WTC11 (cell line): ENCODE measurements around the gene SRCIN1. TPM values are rescaled to one million over a fixed set of nuclear protein-coding genes. Genes with fewer than 3 reads are reported as not detected.
A peak's percentile ranks its signal among the peaks of the same experiment; 100 is the strongest.

Source experiments
- ATAC-seq: fragments of 200-7000 bp; cut with Tn5 transposase; 2 replicates; pipeline ENCODE4 v1.10.0; 2021; ENCODE audit warnings: mild to moderate bottlenecking, moderate library complexity
- CTCF ChIA-PET: fragments of 300-600 bp; sonication (Branson Sonifier 250); formaldehyde crosslinking; loops from one replicate; lab custom pipeline; 2021; ENCODE audit warnings: antibody characterized with exemption; lab: Charles Lee
- POLR2A ChIA-PET: fragments of 350-600 bp; sonication (Branson Sonifier 250); formaldehyde crosslinking; loops from one replicate; lab custom pipeline; 2021; ENCODE audit warnings: antibody characterized with exemption; lab: Charles Lee
- DNase-seq: peaks from one replicate; pipeline ENCODE4 v3.0.0; 2021; ENCODE audit warnings: low spot score
- H3K27ac Mint-ChIP-seq: 2 replicates; pipeline ENCODE4 v1.8.0; 2021; ENCODE audit warnings: mixed read lengths
- H3K27me3 Mint-ChIP-seq: 2 replicates; pipeline ENCODE4 v1.8.0; 2021; ENCODE audit warnings: low read depth, mild to moderate bottlenecking, moderate library complexity, mixed read lengths
- H3K36me3 Mint-ChIP-seq: 2 replicates; pipeline ENCODE4 v1.8.0; 2021; ENCODE audit warnings: mixed read lengths
- H3K4me1 Mint-ChIP-seq: 2 replicates; pipeline ENCODE4 v1.8.0; 2022; ENCODE audit warnings: mixed read lengths
- H3K4me3 Mint-ChIP-seq: 2 replicates; pipeline ENCODE4 v1.8.0; 2021; ENCODE audit warnings: mild to moderate bottlenecking, moderate library complexity, mixed read lengths
- H3K9me3 Mint-ChIP-seq: 2 replicates; pipeline ENCODE4 v1.8.0; 2021; ENCODE audit warnings: mixed read lengths
- ATF6 ChIP-seq: sonication (generic); formaldehyde crosslinking; IDR thresholded peaks from 2 replicates; pipeline ENCODE4 v1.8.1; 2023; ENCODE audit warnings: mild to moderate bottlenecking, missing genetic modification reagents
- E2F1 ChIP-seq: sonication (generic); formaldehyde crosslinking; IDR thresholded peaks from 2 replicates; pipeline ENCODE4 v1.8.0; 2022; ENCODE audit warnings: mild to moderate bottlenecking, missing genetic modification reagents
- ELF4 ChIP-seq: sonication (generic); formaldehyde crosslinking; IDR thresholded peaks from 2 replicates; pipeline ENCODE4 v1.8.1; 2022; ENCODE audit warnings: low read depth, mild to moderate bottlenecking, moderate library complexity, missing genetic modification reagents
- ESRRA ChIP-seq: sonication (generic); formaldehyde crosslinking; IDR thresholded peaks from 2 replicates; pipeline ENCODE4 v1.8.1; 2022; ENCODE audit warnings: mild to moderate bottlenecking, missing genetic modification reagents, borderline replicate concordance
- GRHL2 ChIP-seq: fragments of 250-450 bp; sonication (Bioruptor Pico); IDR thresholded peaks from 2 replicates; pipeline ENCODE4 v1.8.0; 2022; ENCODE audit warnings: mild to moderate bottlenecking, moderate library complexity; ENCODE audit not compliant: insufficient replicate concordance, severe bottlenecking
- HMGA2 ChIP-seq: fragments of 250-450 bp; sonication (Bioruptor Pico); IDR thresholded peaks from 2 replicates; pipeline ENCODE4 v1.4.0; 2021; ENCODE audit warnings: mild to moderate bottlenecking, moderate library complexity
- IRF1 ChIP-seq: sonication (generic); formaldehyde crosslinking; IDR thresholded peaks from 2 replicates; pipeline ENCODE4 v1.8.0; 2023; ENCODE audit warnings: missing genetic modification reagents
- MYBL2 ChIP-seq: sonication (generic); formaldehyde crosslinking; IDR thresholded peaks from 2 replicates; pipeline ENCODE4 v1.8.1; 2023; ENCODE audit warnings: mild to moderate bottlenecking, moderate library complexity, missing genetic modification reagents
- NFYB ChIP-seq: sonication (generic); formaldehyde crosslinking; conservative IDR thresholded peaks from 2 replicates; pipeline ENCODE4 v1.8.0; 2022; ENCODE audit warnings: low read depth, missing genetic modification reagents
- NR1H2 ChIP-seq: sonication (generic); formaldehyde crosslinking; IDR thresholded peaks from 2 replicates; pipeline ENCODE4 v1.9.0; 2021; ENCODE audit warnings: mild to moderate bottlenecking, moderate library complexity, missing genetic modification reagents
- TEAD1 ChIP-seq: sonication (generic); formaldehyde crosslinking; IDR thresholded peaks from 2 replicates; pipeline ENCODE4 v1.8.0; 2022; ENCODE audit warnings: mild to moderate bottlenecking, missing genetic modification reagents
- ZBTB43 ChIP-seq: sonication (generic); formaldehyde crosslinking; IDR thresholded peaks from 2 replicates; pipeline ENCODE4 v1.8.1; 2023; ENCODE audit warnings: mild to moderate bottlenecking, missing genetic modification reagents
- ZNF138 ChIP-seq: sonication (generic); formaldehyde crosslinking; conservative IDR thresholded peaks from 2 replicates; pipeline ENCODE4 v1.8.1; 2022; ENCODE audit warnings: mild to moderate bottlenecking, moderate library complexity, missing genetic modification reagents
- ZNF263 ChIP-seq: sonication (generic); formaldehyde crosslinking; IDR thresholded peaks from 2 replicates; pipeline ENCODE4 v1.8.1; 2022; ENCODE audit warnings: low read depth, mild to moderate bottlenecking, moderate library complexity, missing genetic modification reagents
- ZNF281 ChIP-seq: sonication (generic); formaldehyde crosslinking; IDR thresholded peaks from 2 replicates; pipeline ENCODE4 v1.8.0; 2023; ENCODE audit warnings: mild to moderate bottlenecking, missing genetic modification reagents
- ZNF396 ChIP-seq: fragments of 250-450 bp; sonication (Bioruptor Pico); IDR thresholded peaks from 2 replicates; pipeline ENCODE4 v1.8.0; 2021; ENCODE audit warnings: mild to moderate bottlenecking, moderate library complexity, borderline replicate concordance
- ZNF423 ChIP-seq: fragments of 250-450 bp; sonication (Bioruptor Pico); IDR thresholded peaks from 2 replicates; pipeline ENCODE4 v2.1.2; 2022; ENCODE audit warnings: mild to moderate bottlenecking, moderate library complexity
- ZSCAN18 ChIP-seq: fragments of 250-450 bp; sonication (Bioruptor Pico); IDR thresholded peaks from 2 replicates; pipeline ENCODE4 v2.1.2; 2022; ENCODE audit warnings: mild to moderate bottlenecking, moderate library complexity
- total RNA-seq: library from RNA; stranded (reverse); gene quantifications from 3 replicates; pipeline ENCODE4 v1.2.3, GENCODE V29; 2021

The SRCIN1 gene
- total RNA-seq, 1 experiment from 2014 or later = 17.3 TPM

- peak; percentile 13; the same call in 1 of the 2 replicates for TF ChIP-seq ZNF263 (CRISPR knock-in tag)
Observed at GRCh38 chr17:38559051-38559879, 46.5 kb downstream of the SRCIN1 start (continued).

- ATAC-seq (no peak), DNase-seq (no peak)
- H3K4me3 Mint-ChIP-seq = peak overlapping the region; percentile 90
- POLR2A ChIA-PET = interaction anchor here (0.7 to 2.3 kb wide), 12 partner anchors 10 to 137 kb away, joined by 3 to 10 read pairs (median 4); no protein-coding TSS in a partner anchor
- H3K9me3 Mint-ChIP-seq = no peaks in the 10 kb centered on the region
- H3K27ac Mint-ChIP-seq = no peak overlapping the region; the same call in 1 of the 2 replicates
- peaks cover 37% of the 10 kb centered on the region for H3K4me1 Mint-ChIP-seq
- CTCF ChIA-PET = interaction anchor here (0.6 to 10.6 kb wide), 57 partner anchors 8 to 616 kb away, joined by 3 to 501 read pairs (median 8); partner anchors contain the start of genes CISD3, PSMB3 and SRCIN1
- peaks cover 65% of the 10 kb centered on the region for H3K27me3 Mint-ChIP-seq
- H3K36me3 Mint-ChIP-seq = no peaks in the 10 kb centered on the region
- TF ChIP-seq IRF1 (CRISPR knock-in tag) (no peak), ZNF396 (CRISPR knock-in tag) (no peak), GRHL2 (CRISPR knock-in tag) (no peak), E2F1 (CRISPR knock-in tag) (no peak), ZNF423 (CRISPR knock-in tag) (no peak), ZBTB43 (CRISPR knock-in tag) (no peak), HMGA2 (CRISPR knock-in tag) (no peak), NFYB (CRISPR knock-in tag) (no peak), ZSCAN18 (CRISPR knock-in tag) (no peak), TEAD1 (CRISPR knock-in tag) (no peak), ATF6 (CRISPR knock-in tag) (no peak)
Observed at GRCh38 chr17:38558728-38559050, 47.1 kb downstream of the SRCIN1 start.

- ChIA-PET CTCF (interaction anchor here (0.5 to 10.6 kb wide), 67 partner anchors 8 to 642 kb away, joined by 3 to 501 read pairs (median 6); partner anchors contain the start of genes CISD3, MLLT6, PSMB3 and SOCS7), POLR2A (interaction anchor here (0.5 to 2.3 kb wide), 14 partner anchors 15 to 1116 kb away, joined by 3 to 10 read pairs (median 3); partner anchors contain the start of gene SRCIN1)
- ATAC-seq = peak; percentile 72
- H3K27ac Mint-ChIP-seq = no peak overlapping the region; the same call in 1 of the 2 replicates
- no peaks in the 10 kb centered on the region for H3K36me3 Mint-ChIP-seq
- H3K4me3 Mint-ChIP-seq = peak overlapping the region; percentile 90
- DNase-seq = peak; percentile 96
- H3K4me1 Mint-ChIP-seq = peaks cover 37% of the 10 kb centered on the region
- no peaks in the 10 kb centered on the region for H3K9me3 Mint-ChIP-seq
- peaks cover 58% of the 10 kb centered on the region for H3K27me3 Mint-ChIP-seq
- TF ChIP-seq NR1H2 (CRISPR knock-in tag) (no peak), NFYB (CRISPR knock-in tag) (no peak), ESRRA (no peak), ZNF138 (CRISPR knock-in tag) (peak; percentile 75; the same call in 1 of the 2 replicates), IRF1 (CRISPR knock-in tag) (no peak), MYBL2 (CRISPR knock-in tag) (peak; percentile 58; the same call in 1 of the 2 replicates), ZNF281 (CRISPR knock-in tag) (peak; percentile 67; the same call in 1 of the 2 replicates), ELF4 (CRISPR knock-in tag) (no peak)
Observed at GRCh38 chr17:38557836-38558727, 47.7 kb downstream of the SRCIN1 start.
